Suprapubic skin (tissue), 3 donors: ENCODE data around the gene ARID4B.

Experiments
- EP300 ChIP-seq: sonication (generic); formaldehyde crosslinking; IDR thresholded peaks from one replicate; pipeline ENCODE4 v1.6.1; 2017; ENCODE audit warnings: antibody characterized with exemption
- TF ChIP-seq, protein P1 (sequence below), 2 donors: fragments of 200-600 bp in 1 of 2; fragments of 450-650 bp in 1 of 2; sonication (generic) in 1 of 2; IDR thresholded peaks; one replicate each; pipeline ENCODE4 v1.5.1; 2016 to 2019; ENCODE audit warnings: antibody characterized with exemption in 2 of 2, mild to moderate bottlenecking in 1 of 2, moderate library complexity in 1 of 2

- TF ChIP-seq, protein P1, sequence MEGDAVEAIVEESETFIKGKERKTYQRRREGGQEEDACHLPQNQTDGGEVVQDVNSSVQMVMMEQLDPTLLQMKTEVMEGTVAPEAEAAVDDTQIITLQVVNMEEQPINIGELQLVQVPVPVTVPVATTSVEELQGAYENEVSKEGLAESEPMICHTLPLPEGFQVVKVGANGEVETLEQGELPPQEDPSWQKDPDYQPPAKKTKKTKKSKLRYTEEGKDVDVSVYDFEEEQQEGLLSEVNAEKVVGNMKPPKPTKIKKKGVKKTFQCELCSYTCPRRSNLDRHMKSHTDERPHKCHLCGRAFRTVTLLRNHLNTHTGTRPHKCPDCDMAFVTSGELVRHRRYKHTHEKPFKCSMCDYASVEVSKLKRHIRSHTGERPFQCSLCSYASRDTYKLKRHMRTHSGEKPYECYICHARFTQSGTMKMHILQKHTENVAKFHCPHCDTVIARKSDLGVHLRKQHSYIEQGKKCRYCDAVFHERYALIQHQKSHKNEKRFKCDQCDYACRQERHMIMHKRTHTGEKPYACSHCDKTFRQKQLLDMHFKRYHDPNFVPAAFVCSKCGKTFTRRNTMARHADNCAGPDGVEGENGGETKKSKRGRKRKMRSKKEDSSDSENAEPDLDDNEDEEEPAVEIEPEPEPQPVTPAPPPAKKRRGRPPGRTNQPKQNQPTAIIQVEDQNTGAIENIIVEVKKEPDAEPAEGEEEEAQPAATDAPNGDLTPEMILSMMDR (IDR thresholded peaks at IDR 0.05), result no peak
- TF ChIP-seq EP300, result no peak
These were observed 55.1 kb downstream of the ARID4B start for GRCh38 chr1:235272851-235273250.
